Mesenchymal stem cell (in vitro differentiated cells and primary cell): ENCODE data around the gene SEMG1.

Experiments used
- DNase-seq: peaks from one replicate; pipeline ENCODE4 v3.0.0-alpha.2; 2013
- H2AFZ ChIP-seq: one replicate; pipeline ENCODE4 v1.6.1; 2013; ENCODE audit warnings: low read depth, mild to moderate bottlenecking, control low read depth, inconsistent platforms, low read length, moderate library complexity
- H2AK5ac ChIP-seq: 2 replicates; pipeline ENCODE4 v1.6.1; 2013; ENCODE audit warnings: low read length, moderate library complexity, mild to moderate bottlenecking, inconsistent platforms; ENCODE audit not compliant: severe bottlenecking
- H2BK120ac ChIP-seq: one replicate; pipeline ENCODE4 v1.6.1; 2013; ENCODE audit warnings: low read depth, mild to moderate bottlenecking, inconsistent platforms, low read length, moderate library complexity
- H2BK12ac ChIP-seq, 2 experiments: one replicate each; pipeline ENCODE4 v1.6.1; 2013; ENCODE audit warnings: inconsistent platforms in 2 of 2, low read length in 2 of 2, mild to moderate bottlenecking in 2 of 2, moderate library complexity in 2 of 2, control low read depth in 1 of 2
- H2BK15ac ChIP-seq: one replicate; pipeline ENCODE4 v1.6.1; 2013; ENCODE audit warnings: mild to moderate bottlenecking, low read depth, inconsistent platforms; ENCODE audit not compliant: poor library complexity, severe bottlenecking
- H2BK5ac ChIP-seq: 2 replicates; pipeline ENCODE4 v1.6.1; 2013; ENCODE audit warnings: low read depth, mild to moderate bottlenecking, low read length, control low read depth, inconsistent platforms; ENCODE audit not compliant: poor library complexity, severe bottlenecking
- H3K14ac ChIP-seq, 2 experiments: one replicate each; pipeline ENCODE4 v1.6.1; 2013; ENCODE audit warnings: inconsistent platforms in 2 of 2, low read length in 2 of 2, control low read depth in 1 of 2, mild to moderate bottlenecking in 1 of 2, moderate library complexity in 1 of 2
- H3K18ac ChIP-seq, 2 experiments: one replicate each; pipeline ENCODE4 v1.6.1; 2013; ENCODE audit warnings: inconsistent platforms in 2 of 2, low read length in 2 of 2, control low read depth in 1 of 2, low read depth in 1 of 2, mild to moderate bottlenecking in 1 of 2
- H3K23ac ChIP-seq, 2 experiments: one replicate each; pipeline ENCODE4 v1.6.1; 2013; ENCODE audit warnings: inconsistent platforms in 2 of 2, low read length in 2 of 2, mild to moderate bottlenecking in 2 of 2, moderate library complexity in 2 of 2, control low read depth in 1 of 2
- H3K27ac ChIP-seq: 2 replicates; pipeline ENCODE4 v1.5.1; 2013; ENCODE audit warnings: mild to moderate bottlenecking, moderate library complexity, low read length, control low read depth, inconsistent platforms; ENCODE audit not compliant: poor library complexity, severe bottlenecking
- H3K27me3 ChIP-seq, 2 experiments: 2 replicates each; pipeline versions ENCODE4 v1.6.1 to v1.7.0; 2013; ENCODE audit warnings: low read length in 2 of 2, mild to moderate bottlenecking in 2 of 2, moderate library complexity in 2 of 2, control low read depth in 1 of 2, inconsistent platforms in 1 of 2; ENCODE audit not compliant: control insufficient read depth in 1 of 2, insufficient read depth in 1 of 2
- H3K36me3 ChIP-seq, 2 experiments: 2 replicates each; pipeline versions ENCODE4 v1.6.1 to v1.7.0; 2013; ENCODE audit warnings: low read length in 2 of 2, control low read depth in 1 of 2, inconsistent platforms in 1 of 2, low read depth in 1 of 2, mild to moderate bottlenecking in 1 of 2; ENCODE audit not compliant: insufficient read depth in 2 of 2, control insufficient read depth in 1 of 2
- H3K4ac ChIP-seq, 2 experiments: one replicate each; pipeline ENCODE4 v1.6.1; 2013; ENCODE audit warnings: inconsistent platforms in 2 of 2, low read length in 2 of 2, mild to moderate bottlenecking in 2 of 2, moderate library complexity in 2 of 2, control low read depth in 1 of 2, low read depth in 1 of 2
- H3K4me1 ChIP-seq: 2 replicates; pipeline ENCODE4 v1.6.1; 2013; ENCODE audit warnings: low read depth, low read length, control low read depth; ENCODE audit not compliant: control insufficient read depth, insufficient read depth
- H3K4me2 ChIP-seq: 2 replicates; pipeline ENCODE4 v1.6.1; 2013; ENCODE audit warnings: low read length, mild to moderate bottlenecking, inconsistent platforms; ENCODE audit not compliant: poor library complexity, severe bottlenecking
- H3K4me3 ChIP-seq, 2 experiments: 2 replicates each; pipeline versions ENCODE4 v1.5.1 to v1.7.0; 2013; ENCODE audit warnings: low read length in 2 of 2, mild to moderate bottlenecking in 2 of 2, control low read depth in 1 of 2, low read depth in 1 of 2; ENCODE audit not compliant: insufficient read depth in 1 of 2
- H3K79me1 ChIP-seq: replicated peaks from 2 replicates; pipeline ENCODE4 v1.6.1; 2013; ENCODE audit warnings: mild to moderate bottlenecking, control low read depth, low read length, inconsistent platforms; ENCODE audit not compliant: poor library complexity, severe bottlenecking
- H3K9ac ChIP-seq: 2 replicates; pipeline ENCODE4 v1.7.0; 2013; ENCODE audit warnings: mild to moderate bottlenecking, low read length, moderate library complexity
- H3K9me3 ChIP-seq: 2 replicates; pipeline ENCODE4 v1.7.0; 2013; ENCODE audit warnings: mild to moderate bottlenecking, low read length; ENCODE audit not compliant: control insufficient read depth
- H4K8ac ChIP-seq: one replicate; pipeline ENCODE4 v1.6.1; 2013; ENCODE audit warnings: inconsistent platforms, mild to moderate bottlenecking, low read length, moderate library complexity
- H4K91ac ChIP-seq: one replicate; pipeline ENCODE4 v1.6.1; 2013; ENCODE audit warnings: mild to moderate bottlenecking, low read length, inconsistent platforms
- WGBS: methylation state at CpG from one replicate; pipeline ENCODE4 v1.1.7; 2013; ENCODE audit warnings: mixed read lengths; 5-methylcytosine and 5-hydroxymethylcytosine counted together

Gene SEMG1

DNA sequence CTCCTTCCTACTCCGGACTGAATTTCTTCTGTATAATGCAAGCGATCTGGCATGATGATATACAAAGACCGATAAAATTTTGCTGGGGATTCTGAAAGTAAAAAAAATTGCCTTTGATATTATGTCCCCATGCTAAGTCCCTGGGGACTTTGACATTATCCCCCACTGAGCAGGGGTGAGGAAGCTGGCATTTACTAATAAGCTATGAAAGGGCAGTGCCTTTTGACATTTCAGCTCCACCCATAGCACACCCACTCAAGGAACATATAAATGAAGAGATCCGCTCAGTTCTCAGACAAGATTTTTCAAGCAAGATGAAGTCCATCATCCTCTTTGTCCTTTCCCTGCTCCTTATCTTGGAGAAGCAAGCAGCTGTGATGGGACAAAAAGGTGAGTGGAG is 14.2 kb downstream of the SEMG1 start, which contains the start of gene SEMG2:
SEMG2 (plus strand) TSS at position 298 of the 400 bp plus-strand sequence; CDS start at position 315, 17 bp downstream.
- Histone ChIP-seq H4K91ac (no peak within 1 kb of the TSS), H3K27me3 (peaks cover 11 to 57% of the 10 kb centered on the region in 2 experiments), H2BK120ac (no peak within 1 kb of the TSS), H3K79me1 (no peaks in the 10 kb centered on the region), H2BK15ac (no peak within 1 kb of the TSS), H2BK12ac (no peak within 1 kb of the TSS), H3K4me2 (no peak within 1 kb of the TSS), H3K4me1 (no peaks in the 10 kb centered on the region), H3K4ac (no peak within 1 kb of the TSS), H2BK5ac (no peak within 1 kb of the TSS), H3K36me3 (no peaks in the 10 kb centered on the region), H3K27ac (no peak within 1 kb of the TSS), H2AFZ (no peak within 1 kb of the TSS), H3K23ac (no peak within 1 kb of the TSS), H2AK5ac (no peak within 1 kb of the TSS), H4K8ac (no peak within 1 kb of the TSS), H3K9ac (no peak within 1 kb of the TSS), H3K14ac (no peak within 1 kb of the TSS), H3K4me3 (no peak within 1 kb of the TSS), H3K18ac (no peak within 1 kb of the TSS), H3K9me3 (no peaks in the 10 kb centered on the region)
- 96% methylated on average over 4 of the region's 4 CpGs for WGBS
- no peak for DNase-seq

- Histone ChIP-seq H2AFZ (no peak overlapping the region), H4K8ac (no peak overlapping the region), H3K18ac (no peak overlapping the region), H3K4me3 (no peak overlapping the region), H2BK15ac (no peak overlapping the region), H4K91ac (no peak overlapping the region), H3K14ac (no peak overlapping the region), H2BK12ac (no peak overlapping the region), H2BK120ac (no peak overlapping the region), H3K79me1 (no peaks in the 10 kb centered on the region), H3K4me1 (no peaks in the 10 kb centered on the region), H3K23ac (no peak overlapping the region), H3K4me2 (no peak overlapping the region), H3K27me3 (peaks cover 11 to 71% of the 10 kb centered on the region in 2 experiments), H3K36me3 (no peaks in the 10 kb centered on the region), H3K9me3 (no peaks in the 10 kb centered on the region), H3K4ac (no peak overlapping the region), H3K9ac (no peak overlapping the region), H2AK5ac (no peak overlapping the region), H2BK5ac (no peak overlapping the region), H3K27ac (no peak overlapping the region)
- DNase-seq, result no peak
These were observed 16.3 kb downstream of the SEMG1 start for GRCh38 chr20:45223136-45223535.

GRCh38 chr20:45226287-45226686 is 19.5 kb downstream of the SEMG1 start:
- H2BK5ac ChIP-seq, result no peak overlapping the region
- no peaks in the 10 kb centered on the region for H3K9me3 ChIP-seq
- H3K18ac ChIP-seq, result no peak overlapping the region
- no peak overlapping the region for H3K4me2 ChIP-seq
- H3K9ac ChIP-seq, result no peak overlapping the region
- H3K4ac ChIP-seq, result no peak overlapping the region
- no peak overlapping the region for H2AFZ ChIP-seq
- no peak overlapping the region for H4K8ac ChIP-seq
- no CpG with 5 or more reads among the region's 1 CpG for WGBS
- H2AK5ac ChIP-seq, result no peak overlapping the region
- peaks cover 6 to 82% of the 10 kb centered on the region in 2 experiments for H3K27me3 ChIP-seq
- no peaks in the 10 kb centered on the region for H3K36me3 ChIP-seq
- no peaks in the 10 kb centered on the region for H3K4me1 ChIP-seq
- no peak overlapping the region for H3K14ac ChIP-seq
- H2BK12ac ChIP-seq, result no peak overlapping the region
- no peak overlapping the region for H3K27ac ChIP-seq
- no peak overlapping the region for H3K4me3 ChIP-seq
- no peaks in the 10 kb centered on the region for H3K79me1 ChIP-seq
- H4K91ac ChIP-seq, result no peak overlapping the region
- H2BK120ac ChIP-seq, result no peak overlapping the region
- no peak overlapping the region for H2BK15ac ChIP-seq
- H3K23ac ChIP-seq, result no peak overlapping the region
- DNase-seq, result no peak

DNA sequence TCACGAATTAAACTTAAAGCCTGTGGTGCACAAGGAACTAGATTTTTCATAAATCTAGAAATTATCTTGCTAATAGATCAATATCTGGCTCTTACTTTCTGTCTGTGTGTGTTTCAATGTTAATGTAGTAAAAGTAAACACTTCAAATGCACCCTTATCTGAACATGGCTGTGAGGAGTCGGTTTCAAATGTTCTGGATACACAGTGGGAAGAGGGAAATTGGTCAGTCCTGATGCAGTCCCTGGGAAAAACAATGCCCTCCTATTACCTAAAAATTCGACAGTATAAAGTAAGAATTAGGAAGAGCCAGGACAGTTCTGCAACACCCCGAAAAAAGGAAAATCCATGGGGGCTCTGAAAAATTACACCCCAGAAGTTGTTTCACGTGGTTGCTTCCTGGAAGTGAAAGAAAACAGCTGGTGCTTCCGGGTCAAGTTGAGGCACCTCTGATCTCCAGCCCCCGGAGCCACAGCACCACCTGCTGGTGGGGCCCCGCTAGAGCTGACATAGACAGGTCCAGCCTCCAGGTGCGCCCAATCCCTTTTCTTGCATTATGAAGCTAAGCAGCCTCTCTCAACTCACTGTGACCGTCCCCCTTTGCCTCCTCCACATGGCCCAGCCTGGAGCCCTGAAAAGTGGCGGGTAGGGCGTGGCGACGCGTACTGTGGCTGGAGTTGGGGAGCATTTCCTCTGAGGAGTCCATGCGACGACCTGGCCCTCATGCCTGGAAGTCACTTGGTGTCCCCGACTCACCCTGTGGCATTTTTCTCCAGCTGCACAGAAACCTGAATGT is 22.6 kb downstream of the SEMG1 start:
- no peak overlapping the region for H2BK15ac ChIP-seq
- no peak for DNase-seq
- no peak overlapping the region for H2BK12ac ChIP-seq
- no peak overlapping the region for H2AFZ ChIP-seq
- no peak overlapping the region for H3K18ac ChIP-seq
- H3K14ac ChIP-seq, result no peak overlapping the region
- no peaks in the 10 kb centered on the region for H3K79me1 ChIP-seq
- H3K27ac ChIP-seq, result no peak overlapping the region
- no peaks in the 10 kb centered on the region for H3K4me1 ChIP-seq
- no peak overlapping the region for H2BK120ac ChIP-seq
- H4K8ac ChIP-seq, result no peak overlapping the region
- no peak overlapping the region for H4K91ac ChIP-seq
- H3K27me3 ChIP-seq, result peaks cover 4 to 80% of the 10 kb centered on the region in 2 experiments
- no peak overlapping the region for H3K23ac ChIP-seq
- H3K9me3 ChIP-seq, result no peaks in the 10 kb centered on the region
- no peak overlapping the region for H2BK5ac ChIP-seq
- H2AK5ac ChIP-seq, result no peak overlapping the region
- WGBS, result 59% methylated on average over 17 of the region's 18 CpGs
- no peak overlapping the region for H3K4ac ChIP-seq
- no peak overlapping the region for H3K9ac ChIP-seq
- H3K4me3 ChIP-seq, result no peak overlapping the region
- no peak overlapping the region for H3K4me2 ChIP-seq
- H3K36me3 ChIP-seq, result no peaks in the 10 kb centered on the region
